Mammary epithelial cell (primary cell): Measurements from ENCODE around the gene PROM2.

Experiments used
- CTCF ChIP-seq, 2 donors: IDR thresholded peaks in 1 of 2; conservative IDR thresholded peaks in 1 of 2; 2 replicates each; pipeline ENCODE4 v1.5.1; 2011 to 2012; ENCODE audit warnings: inconsistent platforms in 2 of 2, low read length in 2 of 2, mild to moderate bottlenecking in 2 of 2, control low read depth in 1 of 2, low read depth in 1 of 2; ENCODE audit not compliant: insufficient read depth in 1 of 2; ENCODE audit errors: extremely low read depth in 1 of 2
- EZH2 ChIP-seq: IDR thresholded peaks from 2 replicates; pipeline ENCODE4 v1.6.1; 2012; ENCODE audit warnings: low read length, inconsistent platforms, borderline replicate concordance

GRCh38 chr2:95292623-95293260 lies 18.5 kb downstream of the PROM2 start:
- TF ChIP-seq CTCF (conservative IDR thresholded peaks at IDR 0.05 in 1 of 2, IDR thresholded peaks at IDR 0.05 in 1 of 2; ENCODE audit: extremely low read depth in 1 of 2, insufficient read depth in 1 of 2, low read depth in 1 of 2, low read length in 2 of 2) (no peak), EZH2 (no peak)
